ENCODE data around the gene RAP2C. TPM values are rescaled to one million over a fixed set of nuclear protein-coding genes. Genes with fewer than 3 reads are reported as not detected.

The RAP2C gene
- total RNA-seq, 1 donor from 2014 or later: 29.0 TPM

- no peak overlapping the region for H3K4me3 ChIP-seq (ENCODE audit: insufficient read depth, low read depth, low read length)
- H3K4me2 ChIP-seq (ENCODE audit: low read length): no peak overlapping the region
- no peaks in the 10 kb centered on the region for H4K20me1 ChIP-seq (ENCODE audit: insufficient read depth, low read length)
- no peak for DNase-seq (ENCODE audit: low read depth)
- Mint-ChIP-seq H3K4me1 (ENCODE audit: low read depth, unreplicated experiment) (no peaks in the 10 kb centered on the region), H3K9me3 (ENCODE audit: unreplicated experiment) (no peaks in the 10 kb centered on the region), H3K36me3 (ENCODE audit: low read depth, unreplicated experiment) (no peaks in the 10 kb centered on the region), H3K4me3 (ENCODE audit: unreplicated experiment) (no peak overlapping the region), H3K27me3 (ENCODE audit: low read depth, unreplicated experiment) (no peaks in the 10 kb centered on the region), H3K27ac (ENCODE audit: unreplicated experiment) (no peak overlapping the region)
- H3K9ac ChIP-seq (ENCODE audit: low read length): no peak overlapping the region
- H3K9me3 ChIP-seq (ENCODE audit: insufficient read depth, low read depth, low read length): no peaks in the 10 kb centered on the region
- no peaks in the 10 kb centered on the region for H3K36me3 ChIP-seq (ENCODE audit: insufficient read depth, low read length)
- H3K27ac ChIP-seq (ENCODE audit: low read depth, low read length): no peak overlapping the region
- H3K79me2 ChIP-seq (ENCODE audit: insufficient read depth, low read length): no peaks in the 10 kb centered on the region
- H3K27me3 ChIP-seq (ENCODE audit: insufficient read depth, low read length): no peaks in the 10 kb centered on the region
- H2AFZ ChIP-seq (ENCODE audit: low read depth, low read length): no peak overlapping the region
- no peak for FAIRE-seq
- H3K4me1 ChIP-seq (ENCODE audit: insufficient read depth, low read length): no peaks in the 10 kb centered on the region
- TF ChIP-seq, protein P1, sequence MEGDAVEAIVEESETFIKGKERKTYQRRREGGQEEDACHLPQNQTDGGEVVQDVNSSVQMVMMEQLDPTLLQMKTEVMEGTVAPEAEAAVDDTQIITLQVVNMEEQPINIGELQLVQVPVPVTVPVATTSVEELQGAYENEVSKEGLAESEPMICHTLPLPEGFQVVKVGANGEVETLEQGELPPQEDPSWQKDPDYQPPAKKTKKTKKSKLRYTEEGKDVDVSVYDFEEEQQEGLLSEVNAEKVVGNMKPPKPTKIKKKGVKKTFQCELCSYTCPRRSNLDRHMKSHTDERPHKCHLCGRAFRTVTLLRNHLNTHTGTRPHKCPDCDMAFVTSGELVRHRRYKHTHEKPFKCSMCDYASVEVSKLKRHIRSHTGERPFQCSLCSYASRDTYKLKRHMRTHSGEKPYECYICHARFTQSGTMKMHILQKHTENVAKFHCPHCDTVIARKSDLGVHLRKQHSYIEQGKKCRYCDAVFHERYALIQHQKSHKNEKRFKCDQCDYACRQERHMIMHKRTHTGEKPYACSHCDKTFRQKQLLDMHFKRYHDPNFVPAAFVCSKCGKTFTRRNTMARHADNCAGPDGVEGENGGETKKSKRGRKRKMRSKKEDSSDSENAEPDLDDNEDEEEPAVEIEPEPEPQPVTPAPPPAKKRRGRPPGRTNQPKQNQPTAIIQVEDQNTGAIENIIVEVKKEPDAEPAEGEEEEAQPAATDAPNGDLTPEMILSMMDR (IDR thresholded peaks at IDR 0.05; ENCODE audit: insufficient read depth, low read depth, low read length): no peak
- TF ChIP-seq EZH2 (IDR thresholded peaks at IDR 0.05; ENCODE audit: insufficient read depth, low read length): no peak
Measured at GRCh38 chrX:132153166-132153565, 66.1 kb downstream of the RAP2C start.

Other genes starting within 250 kb of the RAP2C start
- gene STK26, start 196.1 kb downstream of the RAP2C start, total RNA-seq: 64.7 and 69.4 TPM in 2 replicates
- gene FRMD7, start 91.4 kb downstream of the RAP2C start, total RNA-seq: 0.09 TPM in 1 of 2 replicates, not detected in the other

Measured in astrocyte (in vitro differentiated cells and primary cell).